AG08395 (cell line): Measurements from ENCODE around the gene TPPP.

Source experiments
- DNase-seq: peaks from one replicate; pipeline ENCODE4 v3.0.0; 2012; ENCODE audit warnings: mixed read lengths, low spot score

Gene TPPP

DNA sequence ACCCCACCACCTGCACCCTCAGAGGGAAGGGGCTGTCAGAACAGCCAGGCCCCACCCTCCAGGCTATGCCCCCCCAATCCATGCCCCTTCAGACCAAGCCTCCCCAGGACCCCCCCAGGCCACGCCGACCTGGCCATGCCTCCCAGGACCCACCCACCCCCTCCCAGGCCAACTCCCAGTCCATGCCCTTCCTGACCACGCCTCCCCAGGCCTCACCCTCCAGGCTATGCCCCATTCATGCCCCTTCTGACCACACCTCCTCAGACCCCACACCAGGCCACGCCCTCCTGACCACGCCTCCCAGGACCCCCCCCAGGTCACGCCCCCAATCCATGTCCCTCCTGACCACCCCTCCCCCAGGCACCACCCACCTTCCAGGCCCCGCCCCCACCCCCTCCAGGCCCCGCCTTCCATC lies 27.6 kb downstream of the TPPP start:
- DNase-seq, result no peak

DNA sequence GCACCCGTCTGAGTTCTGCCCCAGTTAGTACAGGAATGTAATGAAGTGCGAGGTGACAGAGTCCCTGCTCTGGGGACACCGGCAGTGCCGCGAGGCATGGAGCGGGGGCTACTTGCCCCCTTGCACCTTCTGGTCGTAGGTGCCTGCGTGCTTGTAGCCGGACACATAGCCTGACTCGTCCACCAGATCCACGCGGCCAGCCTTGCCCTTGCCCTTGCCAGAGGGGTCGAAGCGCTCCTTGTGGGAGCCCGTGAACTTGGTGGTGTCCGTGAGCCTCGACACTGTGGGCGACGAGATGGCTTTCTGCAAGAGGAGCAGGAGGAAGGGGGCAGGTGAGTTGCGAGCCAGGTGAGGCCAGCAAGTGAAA lies 28.2 kb downstream of the TPPP start:
- no peak for DNase-seq

DNA sequence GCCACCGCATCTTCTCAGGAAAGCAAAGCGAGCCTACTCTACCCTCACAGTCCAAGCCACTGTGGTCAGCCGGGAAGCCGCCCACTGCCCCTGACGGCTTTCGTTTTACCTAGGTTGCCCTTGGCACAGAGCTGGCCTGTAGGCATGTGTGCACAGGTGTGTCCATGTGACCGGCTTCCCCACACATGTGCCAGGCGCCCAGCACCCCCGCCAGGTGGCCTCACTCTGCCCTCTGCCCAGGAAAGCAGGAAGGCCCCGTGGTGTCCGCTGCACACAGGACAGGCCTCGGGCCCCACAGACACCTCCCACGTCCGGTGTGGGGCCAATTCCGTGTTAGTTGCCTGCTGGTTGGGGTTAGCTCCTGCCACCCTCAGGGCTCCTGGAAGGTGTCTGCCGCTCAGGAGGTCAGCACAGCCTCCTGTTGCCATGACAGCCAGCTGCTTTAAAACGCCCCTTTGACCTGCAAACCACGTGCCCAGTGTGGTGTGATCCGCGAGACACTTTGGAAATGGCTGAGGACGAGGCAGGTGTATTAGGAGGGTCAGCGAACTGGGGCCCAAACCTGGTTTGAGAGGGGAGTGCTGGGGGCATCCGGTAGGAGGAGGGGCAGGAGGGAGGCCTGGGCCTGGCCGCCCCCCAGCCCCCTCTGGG lies 28.7 kb downstream of the TPPP start:
- DNase-seq, result no peak

DNA sequence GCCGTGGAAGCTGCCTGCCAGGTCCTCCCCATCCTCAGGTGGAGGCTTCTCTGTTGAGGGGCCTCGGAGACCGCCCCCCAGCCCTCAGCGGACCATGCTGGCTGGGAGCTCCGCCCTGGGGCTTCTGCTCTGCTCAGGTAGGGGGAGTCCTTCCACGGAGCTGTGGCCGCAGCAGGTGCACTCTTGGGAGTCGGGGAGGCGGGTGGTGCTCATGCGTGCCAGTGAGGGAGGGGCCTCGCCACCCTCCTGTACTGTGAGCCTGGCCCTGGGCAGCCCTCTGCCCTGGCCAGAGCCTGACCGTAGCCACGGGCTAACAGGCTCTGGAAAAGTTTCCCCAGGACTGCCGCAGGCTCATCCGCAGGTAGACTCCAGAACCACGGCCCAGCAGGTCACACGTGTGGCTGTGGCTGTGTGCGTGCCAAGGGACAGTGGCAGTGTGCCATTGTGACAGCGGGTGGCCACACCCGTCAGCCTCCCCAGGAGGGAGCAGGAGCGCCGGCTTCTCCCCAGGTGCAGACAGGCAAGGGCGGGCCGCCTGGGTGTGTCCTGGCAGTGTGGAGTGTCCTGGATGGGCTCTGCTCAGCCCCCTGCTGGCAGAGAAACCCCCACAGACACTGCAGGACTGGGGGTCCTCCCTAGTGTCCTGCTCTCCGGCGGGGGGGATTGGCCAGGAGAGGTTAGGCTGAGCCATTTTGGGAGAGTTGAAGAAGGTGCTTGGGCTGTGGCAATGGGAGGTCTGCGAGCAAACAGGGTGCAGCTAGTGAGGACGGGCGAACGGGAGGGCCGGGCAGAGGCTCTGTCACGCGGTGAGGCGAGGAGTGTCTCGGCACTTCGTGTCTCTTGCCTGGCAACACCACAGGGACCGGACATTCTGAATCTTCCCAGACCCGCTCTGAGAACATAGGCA lies 29.5 kb downstream of the TPPP start:
- no peak for DNase-seq

GRCh38 chr5:662751-663435 lies 30.3 kb downstream of the TPPP start:
- no peak for DNase-seq

- no peak for DNase-seq
Observed at GRCh38 chr5:661891-662750, 31.0 kb downstream of the TPPP start.

DNA sequence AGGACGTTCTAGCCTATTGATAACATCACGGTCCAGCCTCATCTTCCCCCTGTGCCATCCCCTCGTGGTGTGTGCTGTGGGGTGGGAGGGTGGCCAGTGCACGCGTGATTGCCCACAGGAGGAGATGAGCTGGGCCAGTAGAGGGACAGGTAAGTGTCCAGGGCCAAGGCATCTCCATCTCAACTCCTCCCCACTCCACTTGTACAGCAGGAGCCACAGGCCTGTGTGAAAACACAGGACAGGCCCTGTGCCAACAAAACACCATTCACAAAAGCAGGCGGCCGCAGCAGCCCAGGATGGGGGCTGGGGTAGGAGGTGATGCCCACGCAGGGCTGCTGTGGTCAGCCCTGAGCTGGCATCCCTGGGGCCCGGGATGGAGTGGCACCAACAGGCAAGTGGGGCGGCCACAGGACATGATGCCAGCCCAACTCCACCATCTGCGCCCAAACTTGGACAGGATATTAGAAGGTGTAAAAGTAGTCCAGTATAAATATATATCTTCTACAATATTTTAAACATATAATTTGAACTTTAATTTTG lies 32.6 kb downstream of the TPPP start:
- no peak for DNase-seq

GRCh38 chr5:659496-660263 lies 33.5 kb downstream of the TPPP start:
- DNase-seq, result no peak

DNA sequence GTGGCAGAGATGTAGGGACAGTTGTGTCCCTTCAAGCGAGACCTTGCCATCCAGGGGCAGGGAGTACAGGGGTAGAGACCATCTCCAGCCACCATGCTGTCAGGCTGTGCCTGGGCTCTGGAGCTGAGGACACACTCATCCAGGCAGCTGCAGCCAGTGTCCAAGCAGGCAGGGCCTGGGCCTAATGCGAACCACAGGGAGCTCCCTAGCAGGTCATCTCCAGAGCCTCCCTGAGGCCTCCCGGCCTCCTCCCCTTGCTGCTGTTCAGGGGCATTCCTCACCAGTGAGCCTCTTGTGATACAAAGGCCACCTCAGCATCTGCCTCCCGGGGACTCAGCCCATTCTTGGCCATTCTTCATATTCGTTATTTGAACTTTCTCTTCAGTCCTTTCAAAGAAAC lies 35.0 kb downstream of the TPPP start:
- DNase-seq, result no peak

- peak; percentile 36 for DNase-seq
Observed at GRCh38 chr5:657570-657969, 35.6 kb downstream of the TPPP start.

DNA sequence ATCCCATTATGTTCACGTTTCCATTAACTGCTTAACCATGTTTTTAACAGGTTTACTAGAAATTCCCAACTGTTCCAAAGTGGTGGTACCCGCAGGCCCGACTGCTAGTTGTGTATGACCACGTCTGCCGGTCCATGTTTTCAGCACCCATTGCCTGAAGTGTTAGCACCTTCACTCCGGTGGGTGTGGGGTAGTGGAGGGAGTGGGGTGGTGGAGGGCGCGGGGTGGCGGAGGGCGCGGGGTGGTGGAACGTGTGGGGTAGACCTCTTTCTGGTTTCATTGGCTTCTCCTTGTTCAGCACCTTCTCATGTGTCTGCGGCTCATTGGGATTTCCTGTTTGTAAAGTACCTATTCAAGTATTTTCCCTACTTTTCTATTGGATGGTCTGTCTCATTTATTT lies 37.7 kb downstream of the TPPP start:
- no peak for DNase-seq

- no peak for DNase-seq
Observed at GRCh38 chr5:654071-654778, 38.9 kb downstream of the TPPP start.

DNA sequence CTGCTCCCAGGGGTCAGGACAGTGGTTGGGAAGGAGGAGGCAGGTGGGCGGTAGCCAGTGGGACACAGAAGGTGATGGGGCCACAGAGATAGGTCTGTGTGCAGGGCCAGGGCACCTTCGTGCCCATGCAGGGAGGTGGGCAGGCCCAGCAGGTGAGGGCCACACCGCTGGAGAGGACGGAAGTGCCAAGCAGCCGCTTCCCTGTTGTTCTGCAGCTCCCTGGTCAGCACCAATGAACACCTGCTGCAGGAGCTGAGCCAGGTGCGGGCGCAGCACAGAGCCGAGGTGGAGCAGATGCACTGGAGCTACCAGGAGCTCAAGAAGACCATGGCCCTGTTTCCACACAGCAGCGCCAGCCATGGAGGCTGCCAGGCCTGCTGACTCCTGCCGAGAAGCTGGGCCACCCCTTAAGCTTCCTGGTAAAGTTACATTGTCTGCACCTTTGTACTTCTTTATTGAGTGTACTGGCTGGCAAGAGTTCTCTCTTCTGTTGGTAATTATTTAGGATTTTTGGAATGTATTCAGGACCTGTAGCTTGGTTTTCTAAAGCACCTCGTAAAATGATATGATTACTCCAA lies 40.3 kb downstream of the TPPP start:
- no peak for DNase-seq

DNA sequence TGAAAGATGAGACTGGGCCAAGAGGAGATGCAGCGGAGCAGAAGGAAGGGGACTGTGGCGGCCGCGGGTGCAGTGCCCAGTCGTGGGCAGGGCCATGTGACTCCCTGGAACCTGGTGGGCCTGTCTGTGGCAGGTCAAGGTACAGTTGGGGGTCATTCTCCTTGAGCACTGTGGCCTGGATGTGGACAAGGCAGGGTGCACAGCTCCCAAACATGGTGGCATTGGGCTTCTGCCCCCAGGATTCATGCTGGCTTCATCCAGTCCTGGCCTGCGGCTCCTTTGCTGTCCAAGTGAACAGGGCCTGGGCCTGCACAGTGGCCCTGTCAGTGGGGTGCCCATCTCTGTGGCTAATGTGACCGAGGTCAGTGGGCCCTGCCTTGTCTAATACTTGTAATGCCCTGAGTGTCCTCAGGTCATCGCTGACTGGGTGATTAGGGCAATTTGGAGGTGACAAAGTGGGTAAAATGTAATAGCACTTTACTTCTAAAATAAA lies 41.1 kb downstream of the TPPP start:
- no peak for DNase-seq

- no peak for DNase-seq
Observed at GRCh38 chr5:651296-652022, 41.7 kb downstream of the TPPP start.

- DNase-seq, result no peak
Observed at GRCh38 chr5:647727-648126, 45.4 kb downstream of the TPPP start.

DNA sequence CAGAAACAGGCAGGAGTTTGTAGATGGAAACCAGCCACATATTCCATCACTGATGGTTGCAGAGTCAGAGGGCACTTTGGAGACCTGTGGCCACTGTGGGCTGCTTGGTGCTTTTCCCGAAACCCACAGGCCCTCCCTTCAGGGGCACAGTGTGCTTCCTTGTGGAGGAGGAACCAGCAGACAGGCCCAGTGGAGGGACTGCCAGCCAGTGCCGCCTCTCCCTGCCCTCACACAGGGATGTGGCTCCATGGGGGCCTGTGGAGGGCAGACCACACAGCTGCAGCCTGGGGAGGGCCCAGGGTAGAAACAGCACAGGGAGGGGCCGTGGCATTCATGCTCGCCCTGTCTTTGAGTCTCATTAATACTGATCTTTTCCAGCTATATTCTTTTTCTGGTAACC lies 45.8 kb downstream of the TPPP start:
- no peak for DNase-seq

GRCh38 chr5:646396-647201 lies 46.6 kb downstream of the TPPP start:
- no peak for DNase-seq
